Peyer's patch (tissue), 4 donors: Measurements from ENCODE around the gene RASSF3.

Experiments used
- CTCF ChIP-seq, 6 experiments: fragments of 450-650 bp in 4 of 6; fragments of 200-600 bp in 2 of 6; sonication (generic) in 1 of 6; IDR thresholded peaks; one replicate each; pipeline ENCODE4 v1.5.1; 2017 to 2019; ENCODE audit warnings: antibody characterized with exemption in 6 of 6, mild to moderate bottlenecking in 3 of 6, moderate library complexity in 1 of 6
- POLR2A ChIP-seq, 2 donors: fragments of 450-650 bp; IDR thresholded peaks; one replicate each; pipeline ENCODE4 v1.5.1; 2017; ENCODE audit warnings: antibody characterized with exemption in 2 of 2, mild to moderate bottlenecking in 2 of 2, moderate library complexity in 2 of 2

- TF ChIP-seq POLR2A (IDR thresholded peaks at IDR 0.05) (no peak), CTCF (IDR thresholded peaks at IDR 0.05) (no peak)
These were observed 7.0 kb upstream of the RASSF3 start for GRCh38 chr12:64603183-64603841.
